Mucosa of gallbladder (tissue), 1 donor: ENCODE results near the gene STYK1. TPM values are rescaled to one million over a fixed set of nuclear protein-coding genes. Genes with fewer than 3 reads are reported as not detected.

Experiments used
- total RNA-seq: library from RNA; stranded (reverse); gene quantifications from one replicate; pipeline ENCODE4 v1.2.1, GENCODE V29; 2021
- donor health status: DM: no; HTN: no; CAD: no.

The STYK1 gene
- total RNA-seq, 1 donor from 2014 or later = 12.3 TPM

Other genes starting within 250 kb of the STYK1 start
- gene KLRC2, start 238.0 kb downstream of the STYK1 start, total RNA-seq = 0.32 TPM
- 0.95 TPM for gene KLRC1, start 220.7 kb downstream of the STYK1 start, total RNA-seq
- gene EIF2S3B, start 168.2 kb downstream of the STYK1 start, total RNA-seq = 2.6 TPM
- 11.9 TPM for gene MAGOHB, start 60.4 kb downstream of the STYK1 start, total RNA-seq
- gene YBX3, start 49.3 kb upstream of the STYK1 start, total RNA-seq = 159 TPM
- not detected for gene TAS2R7, start 128.6 kb upstream of the STYK1 start, total RNA-seq
- gene TAS2R8, start 133.2 kb upstream of the STYK1 start, total RNA-seq = not detected
- gene TAS2R9, start 136.1 kb upstream of the STYK1 start, total RNA-seq = not detected
- gene TAS2R10, start 152.3 kb upstream of the STYK1 start, total RNA-seq = 0.92 TPM
- 2.6 TPM for gene PRR4, start 175.4 kb upstream of the STYK1 start, total RNA-seq
- 13.8 TPM for gene PRH1, start 210.2 kb upstream of the STYK1 start, total RNA-seq
- gene TAS2R13, start 235.5 kb upstream of the STYK1 start, total RNA-seq = 0.78 TPM